ENCODE data around the gene TYRP1.
A peak's percentile ranks its signal among the peaks of the same experiment; 100 is the strongest.

The TYRP1 gene

DNA sequence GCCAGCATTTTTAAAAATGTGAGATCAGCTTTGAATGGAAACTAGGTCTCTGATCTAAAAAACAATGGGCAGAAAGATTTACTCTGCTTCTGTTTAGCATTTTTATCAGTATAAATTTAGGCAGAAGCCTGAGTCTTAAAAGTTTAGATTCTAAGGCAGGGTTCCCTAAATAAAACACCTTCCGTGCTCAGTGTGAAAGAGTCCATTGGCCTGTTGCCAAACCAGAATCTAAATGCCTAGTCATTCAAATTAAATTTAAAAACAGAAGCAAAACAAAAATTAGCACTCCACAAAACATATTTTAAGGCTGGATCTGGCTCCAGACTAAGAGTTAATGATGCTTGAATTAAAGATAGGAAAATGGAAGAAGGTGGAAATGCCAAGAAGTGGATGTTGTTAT, 4.5 kb downstream of the TYRP1 start:
- DNase-seq = no peak

DNA sequence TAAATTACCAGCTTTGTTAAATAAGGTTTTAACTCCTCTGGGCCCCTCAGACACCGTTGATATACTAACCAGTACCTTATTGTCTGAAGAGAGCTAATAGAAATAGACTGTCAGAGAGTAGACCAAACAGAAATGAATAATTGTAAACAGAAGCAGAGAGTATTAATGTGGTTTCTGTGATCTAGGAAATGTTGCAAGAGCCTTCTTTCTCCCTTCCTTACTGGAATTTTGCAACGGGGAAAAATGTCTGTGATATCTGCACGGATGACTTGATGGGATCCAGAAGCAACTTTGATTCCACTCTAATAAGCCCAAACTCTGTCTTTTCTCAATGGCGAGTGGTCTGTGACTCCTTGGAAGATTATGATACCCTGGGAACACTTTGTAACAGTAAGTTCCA, 5.1 kb downstream of the TYRP1 start:
- DNase-seq = no peak

DNA sequence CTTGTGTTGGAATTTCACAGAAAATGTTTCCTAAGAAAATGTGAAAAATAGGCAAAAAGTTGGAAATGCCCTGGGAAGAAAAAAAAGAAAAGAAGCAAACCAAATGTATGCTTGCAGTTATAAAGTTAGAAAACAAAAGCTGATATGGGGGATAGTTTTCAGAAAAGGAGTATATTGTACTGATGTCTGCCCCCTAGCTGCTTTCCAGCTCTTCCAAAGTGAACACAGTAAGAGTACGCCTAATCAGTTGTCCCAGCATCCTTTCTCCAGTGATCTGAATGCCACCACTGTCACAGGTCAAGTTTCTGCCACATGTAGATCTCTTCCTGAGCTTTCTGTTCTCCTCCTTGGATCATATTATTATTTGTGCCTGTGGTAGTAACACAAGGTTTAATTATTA, 5.8 kb downstream of the TYRP1 start:
- DNase-seq = no peak

DNA sequence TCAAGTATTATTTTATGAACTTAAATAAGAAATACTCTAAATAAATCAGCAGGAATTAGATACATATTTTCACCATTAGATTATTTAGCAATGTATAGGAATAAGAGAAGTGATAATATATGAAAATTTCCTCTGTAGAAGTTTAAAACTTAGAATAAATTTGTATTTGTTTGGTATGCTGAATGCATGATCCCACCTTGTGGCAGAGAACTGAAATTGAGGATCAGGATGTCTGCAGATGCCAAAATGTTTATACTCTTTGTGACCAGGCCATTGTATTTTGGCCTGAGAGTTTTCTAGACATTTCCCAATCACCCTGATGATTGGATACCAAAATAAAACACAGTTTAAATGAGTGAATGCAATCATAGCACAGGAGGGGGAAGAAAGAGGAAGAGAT, 6.3 kb downstream of the TYRP1 start:
- DNase-seq = no peak

DNA sequence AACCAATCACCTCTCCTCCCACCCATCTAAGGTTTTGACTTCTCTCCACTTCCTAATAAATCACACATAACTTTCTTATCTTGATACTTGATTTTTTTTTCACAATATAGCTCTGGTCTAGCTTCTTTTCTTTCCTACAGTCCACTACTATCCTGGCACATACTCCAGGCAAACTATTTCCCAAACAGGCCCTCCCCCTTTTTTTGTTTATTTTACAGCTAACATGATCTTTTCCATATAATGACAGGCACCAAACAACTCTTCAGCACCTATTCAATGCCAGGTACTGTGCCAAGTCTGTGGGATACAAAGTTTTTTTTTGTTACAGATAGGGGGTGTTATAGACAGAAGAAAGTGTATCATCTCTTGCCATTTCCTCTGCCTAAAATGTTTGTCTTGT, 7.9 kb downstream of the TYRP1 start:
- no peak for DNase-seq

DNA sequence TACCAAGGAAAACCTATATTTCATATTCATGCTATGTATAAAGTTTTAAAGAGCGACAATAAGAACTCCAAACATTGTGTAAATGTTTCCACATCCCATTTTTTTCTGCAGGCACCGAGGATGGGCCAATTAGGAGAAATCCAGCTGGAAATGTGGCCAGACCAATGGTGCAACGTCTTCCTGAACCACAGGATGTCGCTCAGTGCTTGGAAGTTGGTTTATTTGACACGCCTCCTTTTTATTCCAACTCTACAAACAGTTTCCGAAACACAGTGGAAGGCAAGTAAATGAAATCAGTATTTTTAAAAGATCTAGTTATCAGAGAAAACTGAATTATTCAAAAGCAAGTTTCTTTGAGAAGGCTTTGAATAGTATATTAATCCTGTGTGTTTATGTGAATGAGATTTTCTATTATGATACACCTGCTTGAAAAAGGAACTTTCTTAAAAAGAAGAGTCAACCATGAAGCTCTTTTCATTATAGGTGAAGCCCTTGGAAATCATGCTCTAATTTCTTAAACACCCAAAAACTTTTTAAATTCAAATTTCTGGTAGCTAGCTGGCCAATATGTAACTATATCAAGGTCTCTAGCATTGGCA, 9.1 kb downstream of the TYRP1 start:
- DNase-seq = peak; percentile 66

DNA sequence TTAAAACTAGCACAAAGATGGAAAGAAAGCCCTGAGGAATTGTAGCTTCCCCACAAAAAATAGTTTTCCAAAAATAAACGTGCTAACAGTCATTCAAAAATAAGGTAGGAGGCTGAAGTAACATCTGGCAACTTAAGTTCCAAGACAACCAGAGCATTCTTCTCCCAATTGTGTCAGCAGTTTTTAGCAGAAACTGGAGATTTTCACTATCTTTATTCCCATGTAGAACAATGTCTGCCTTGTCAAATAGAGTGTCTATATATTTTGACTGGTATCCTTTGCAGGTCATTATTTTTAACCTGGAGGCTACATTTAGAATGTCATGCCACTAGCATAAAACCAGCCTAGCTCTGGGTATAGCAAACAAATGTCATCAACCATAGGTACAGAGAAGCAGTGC, 10.8 kb downstream of the TYRP1 start:
- no peak for DNase-seq

DNA sequence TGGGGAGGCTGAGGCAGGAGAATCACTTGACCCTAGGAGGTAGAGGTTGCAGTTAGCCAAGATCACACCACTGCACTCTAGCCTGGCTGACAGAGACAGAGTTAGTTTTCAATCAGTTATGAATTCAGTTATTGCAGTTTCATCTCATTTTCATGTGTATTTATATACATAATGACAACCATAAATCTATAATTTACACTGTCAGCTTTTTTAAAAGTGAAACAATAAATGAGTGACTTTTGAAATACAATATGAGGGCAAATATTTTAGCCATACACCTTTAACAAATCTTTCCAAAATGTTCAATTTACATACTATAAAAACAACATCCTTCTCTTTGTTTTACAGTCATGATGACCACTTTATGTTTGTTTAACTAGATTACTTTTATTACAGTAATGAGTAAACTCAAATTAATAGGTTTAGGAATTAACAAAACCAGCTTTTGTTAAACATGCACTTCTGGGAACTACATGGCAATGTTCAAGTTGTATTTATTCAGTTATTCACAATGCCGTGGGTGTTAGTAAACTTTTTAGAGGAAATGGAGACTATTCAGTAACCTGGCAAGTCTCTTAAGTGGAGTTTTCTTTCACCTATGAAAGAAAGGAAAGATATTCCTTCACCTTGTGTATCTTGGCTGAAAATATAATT, 12.7 kb downstream of the TYRP1 start:
- no peak for DNase-seq

DNA sequence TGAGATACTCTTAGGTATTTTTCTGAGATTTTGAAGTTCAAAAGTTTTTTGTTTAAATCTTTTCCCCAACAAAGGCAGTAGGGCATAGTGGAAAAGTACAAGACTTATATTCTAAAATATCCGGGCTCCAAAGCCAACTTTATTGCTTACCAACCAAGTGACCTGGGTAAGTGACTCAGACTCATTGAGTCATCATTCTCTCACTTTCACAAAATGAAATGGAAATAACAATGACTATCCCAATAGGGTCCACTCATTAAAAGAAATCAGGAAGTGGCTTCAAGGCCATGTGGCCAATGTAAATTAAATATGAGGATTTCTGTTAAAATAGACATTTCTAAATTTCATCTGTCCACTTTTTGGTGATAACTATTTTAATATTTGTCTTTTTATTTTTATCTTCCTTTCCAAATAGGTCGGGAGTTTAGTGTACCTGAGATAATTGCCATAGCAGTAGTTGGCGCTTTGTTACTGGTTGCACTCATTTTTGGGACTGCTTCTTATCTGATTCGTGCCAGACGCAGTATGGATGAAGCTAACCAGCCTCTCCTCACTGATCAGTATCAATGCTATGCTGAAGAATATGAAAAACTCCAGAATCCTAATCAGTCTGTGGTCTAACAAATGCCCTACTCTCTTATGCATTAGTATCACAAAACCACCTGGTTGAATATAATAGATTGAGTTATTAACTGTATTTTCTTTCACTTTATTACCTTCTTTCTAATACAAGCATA, 15.5 kb downstream of the TYRP1 start:
- no peak for DNase-seq

DNA sequence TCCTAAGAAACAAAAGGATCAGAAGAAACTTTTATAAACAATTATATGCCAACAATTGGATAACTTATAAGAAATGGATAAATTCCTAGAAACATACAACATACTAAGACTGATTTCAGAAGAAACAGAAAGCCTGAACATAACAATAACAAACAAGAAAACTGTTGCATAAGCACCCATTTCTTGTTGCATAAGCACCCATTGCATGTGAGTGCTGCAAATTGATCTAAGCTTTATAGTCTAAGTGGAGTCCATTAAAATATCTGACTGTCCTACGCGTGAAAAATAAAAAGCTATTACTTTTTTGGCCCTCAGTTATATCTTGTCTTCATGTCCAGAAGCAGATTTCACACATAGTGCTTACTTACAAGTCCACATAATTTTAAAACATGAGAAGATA, 19.3 kb downstream of the TYRP1 start:
- DNase-seq = no peak

DNA sequence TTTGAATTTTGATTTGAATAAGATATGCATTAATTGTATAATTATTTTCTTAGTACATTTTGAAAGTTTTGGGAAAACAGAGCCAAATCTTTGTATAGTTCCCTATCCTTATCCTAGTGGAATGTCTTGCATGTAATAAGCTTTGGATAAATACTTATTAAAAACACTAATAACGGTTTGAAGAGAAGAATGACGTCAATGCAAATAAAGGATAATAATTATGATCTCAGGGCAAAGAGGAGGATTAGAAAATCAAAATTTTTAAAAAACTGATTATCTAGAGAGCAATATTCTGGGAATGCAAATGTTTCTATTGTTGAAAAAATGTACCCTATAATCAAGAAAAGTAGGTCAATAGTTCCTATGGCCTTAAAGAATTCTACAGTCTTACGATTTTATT, 22.1 kb downstream of the TYRP1 start:
- no peak for DNase-seq

DNA sequence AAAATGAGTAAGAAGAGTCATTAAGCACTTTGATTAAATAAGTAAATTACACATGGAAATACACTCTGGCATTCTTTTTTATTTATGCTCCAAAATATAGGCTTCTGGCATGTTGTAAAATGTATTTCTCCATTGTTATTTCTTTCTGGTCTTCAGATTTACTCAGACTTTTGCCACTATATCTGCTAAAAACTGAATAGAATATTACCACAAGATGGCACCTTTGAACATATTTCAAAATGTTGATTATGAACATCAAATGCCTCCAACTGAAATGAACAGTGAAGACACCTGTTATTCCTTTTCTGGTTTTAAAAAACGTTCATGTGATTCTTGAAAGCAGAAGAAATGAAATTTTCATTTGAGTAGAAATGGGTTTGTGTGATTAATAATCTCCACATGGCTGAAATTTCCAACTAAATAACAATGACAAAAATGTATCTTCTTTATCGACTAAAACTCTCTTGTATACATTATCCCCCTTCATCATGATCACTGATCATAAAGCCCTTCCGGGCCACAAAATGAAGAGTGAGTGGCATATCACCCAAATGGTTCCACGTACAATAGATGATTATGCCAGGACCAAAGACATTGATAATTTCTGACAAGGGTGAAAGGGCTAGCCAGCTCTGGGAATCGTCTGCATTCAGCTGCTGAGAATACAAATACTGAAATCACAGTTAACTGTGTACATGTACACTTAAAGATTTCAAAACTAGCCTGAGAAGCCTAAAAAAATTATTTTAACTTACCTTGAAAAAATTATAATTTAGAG, 23.8 kb downstream of the TYRP1 start:
- peak; percentile 4 for DNase-seq

DNA sequence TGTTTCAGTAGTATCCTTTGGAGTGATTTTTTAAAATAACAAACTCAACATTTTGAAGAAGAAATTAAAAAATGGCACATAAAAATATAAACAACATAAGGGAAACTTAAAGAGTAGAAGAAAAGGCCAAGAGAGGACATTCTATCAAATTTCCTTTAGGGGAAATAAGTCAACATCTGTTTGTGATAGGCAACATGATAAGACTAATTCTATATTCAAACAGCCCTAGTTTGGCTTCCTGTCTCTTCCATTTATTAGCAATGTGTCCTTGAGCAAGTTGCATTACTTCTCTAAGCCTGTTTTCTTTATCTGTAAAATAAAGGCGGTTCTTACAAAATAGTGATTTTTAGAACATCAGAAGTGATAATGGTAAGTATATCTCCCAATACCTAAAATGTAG, 24.7 kb downstream of the TYRP1 start:
- DNase-seq = no peak

DNA sequence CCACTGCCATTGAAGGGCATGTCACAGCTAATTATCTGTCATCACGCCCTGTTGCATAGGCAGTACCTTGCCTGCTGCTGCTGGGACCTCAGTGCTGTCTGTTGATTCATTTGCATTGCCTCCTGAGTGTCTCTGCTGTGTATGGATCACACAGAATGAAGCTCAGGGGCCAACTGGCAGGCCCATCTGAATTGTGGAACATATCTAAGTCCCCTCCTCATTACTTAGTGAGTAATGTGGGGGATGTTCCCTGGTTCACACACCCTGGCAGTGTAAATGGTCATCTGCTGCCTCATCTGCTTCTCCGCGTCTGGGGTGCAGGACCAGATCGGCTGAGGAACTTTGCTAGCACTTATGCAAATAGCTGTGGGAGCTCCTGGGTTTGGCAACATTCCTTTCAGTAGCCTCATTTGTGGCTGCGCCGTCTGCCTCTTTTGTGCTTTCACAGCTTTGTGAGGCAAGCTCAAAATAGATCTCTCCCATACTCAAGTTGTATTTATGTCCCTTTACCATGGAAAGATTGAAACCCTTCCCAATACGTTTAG, 25.4 kb downstream of the TYRP1 start:
- peak; percentile 88 for DNase-seq

DNA sequence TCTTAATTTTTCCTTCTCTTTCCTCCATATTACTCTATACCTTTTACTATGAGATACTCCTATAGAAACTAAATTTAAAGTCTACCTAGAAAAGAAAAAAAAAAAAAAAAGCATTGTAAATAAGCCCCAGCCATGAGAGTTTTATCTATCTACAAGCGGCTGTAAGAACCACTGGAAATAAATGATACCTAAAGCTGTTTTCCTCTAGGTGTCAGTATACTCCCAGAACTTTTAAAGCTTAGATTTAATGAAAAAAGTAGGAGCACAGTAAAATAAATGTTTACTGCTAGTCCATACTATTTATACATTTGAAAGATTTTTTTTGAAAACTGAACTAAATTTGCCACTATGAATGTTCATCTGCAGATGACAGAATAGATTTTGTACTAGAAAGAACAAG, 26.2 kb downstream of the TYRP1 start:
- DNase-seq = peak; percentile 35

DNA sequence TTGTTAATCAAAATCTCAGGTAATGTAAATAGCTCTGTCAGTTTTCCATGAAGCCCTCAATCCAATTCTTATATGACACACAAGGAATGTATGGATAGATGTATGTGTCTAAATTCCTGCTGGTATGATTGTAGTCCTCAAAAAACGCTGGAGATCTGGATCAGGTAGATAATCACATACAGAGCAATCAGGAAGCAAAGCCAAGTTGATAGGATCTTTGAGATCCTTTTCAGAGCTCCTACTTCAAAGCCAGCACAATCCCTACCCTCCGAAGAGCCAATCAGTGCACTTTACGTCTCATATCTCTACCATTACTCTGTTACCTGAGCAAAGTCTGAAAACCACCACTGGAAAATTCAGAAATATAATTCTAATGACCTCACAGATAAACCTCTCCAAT, 27.4 kb downstream of the TYRP1 start:
- DNase-seq = no peak

DNA sequence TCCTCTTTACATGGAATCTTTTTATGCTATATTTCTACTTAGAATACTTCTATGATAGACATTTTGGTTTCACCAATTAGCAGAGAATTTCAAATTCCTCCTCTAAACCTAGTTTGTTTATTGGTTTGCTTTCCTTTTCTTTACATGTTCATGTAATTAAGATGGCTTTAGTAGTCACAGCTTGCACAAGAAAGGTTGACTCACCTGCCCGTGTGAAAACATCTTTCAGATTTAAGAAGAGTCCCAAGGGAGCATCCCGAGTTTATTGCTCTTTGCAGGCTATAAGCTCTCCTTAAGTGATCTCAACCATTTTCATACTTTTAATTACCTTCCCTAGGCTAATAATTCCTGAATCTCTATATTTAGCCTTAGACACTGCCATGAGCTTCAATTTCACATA, 28.9 kb downstream of the TYRP1 start:
- DNase-seq = no peak

DNA sequence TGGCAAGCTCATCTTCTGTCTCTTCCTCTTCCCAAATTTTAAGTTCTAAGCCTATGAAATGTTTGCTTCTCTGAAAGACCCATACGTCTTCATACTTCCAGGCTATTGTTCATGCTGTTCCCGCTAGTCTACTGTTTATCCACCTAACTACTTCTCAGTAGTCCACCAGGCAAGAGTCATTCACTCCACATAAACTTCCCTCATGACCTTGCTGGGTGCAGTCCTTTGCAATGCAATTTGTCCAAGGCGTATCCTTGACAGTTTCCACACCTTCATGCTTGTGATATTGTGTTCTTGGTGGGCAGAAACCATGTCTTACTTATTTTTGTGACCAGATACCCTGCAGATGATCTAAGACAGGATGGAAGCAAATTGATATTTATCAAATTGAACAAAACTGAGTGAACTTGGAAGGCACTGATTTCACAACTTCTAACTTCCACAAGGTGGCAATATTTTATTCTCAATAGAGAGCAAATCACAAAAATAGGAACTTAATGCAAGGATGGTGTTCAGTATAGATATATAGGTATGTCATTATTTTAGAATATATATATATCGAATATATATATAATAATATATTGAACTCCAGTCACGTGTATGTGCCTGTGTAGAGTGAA, 30.3 kb downstream of the TYRP1 start:
- peak; percentile 19 for DNase-seq

DNA sequence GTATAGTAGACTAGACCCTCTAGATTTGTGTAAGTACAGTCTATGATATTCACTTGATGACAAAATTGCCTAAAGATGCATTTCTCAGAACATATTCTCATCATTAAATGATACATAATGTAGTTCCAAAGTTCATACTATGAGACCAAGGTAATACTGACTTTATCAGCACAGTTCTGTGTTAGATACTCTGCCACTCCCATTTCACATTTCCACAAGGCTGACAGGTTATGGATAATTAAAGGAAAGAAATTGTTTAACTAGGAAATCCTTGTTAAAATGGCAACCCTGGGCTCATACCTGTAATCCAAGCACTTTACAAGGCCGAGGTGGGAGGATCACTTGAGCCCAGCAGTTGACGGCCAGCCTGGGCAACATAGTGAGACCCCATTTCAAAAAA, 33.6 kb downstream of the TYRP1 start:
- no peak for DNase-seq

DNA sequence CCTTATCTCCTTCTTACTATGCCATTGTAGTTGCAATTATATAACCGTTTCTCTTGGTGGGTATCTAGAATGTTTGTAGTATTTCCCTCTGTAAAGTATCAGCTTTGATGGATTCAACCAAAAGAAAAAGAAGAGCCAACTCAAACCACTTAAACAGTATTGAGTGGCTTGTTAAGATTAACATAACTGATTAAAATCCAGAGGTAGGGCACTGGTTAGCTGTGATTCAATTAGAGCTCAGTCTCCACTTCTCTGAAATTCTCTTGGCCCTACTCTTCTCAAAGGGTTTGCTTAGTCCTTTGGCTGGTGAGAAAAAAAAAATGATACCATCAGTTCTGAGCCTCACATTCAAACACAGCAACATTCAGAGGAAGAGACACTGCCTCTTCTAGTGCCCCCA, 37.0 kb downstream of the TYRP1 start:
- no peak for DNase-seq

DNA sequence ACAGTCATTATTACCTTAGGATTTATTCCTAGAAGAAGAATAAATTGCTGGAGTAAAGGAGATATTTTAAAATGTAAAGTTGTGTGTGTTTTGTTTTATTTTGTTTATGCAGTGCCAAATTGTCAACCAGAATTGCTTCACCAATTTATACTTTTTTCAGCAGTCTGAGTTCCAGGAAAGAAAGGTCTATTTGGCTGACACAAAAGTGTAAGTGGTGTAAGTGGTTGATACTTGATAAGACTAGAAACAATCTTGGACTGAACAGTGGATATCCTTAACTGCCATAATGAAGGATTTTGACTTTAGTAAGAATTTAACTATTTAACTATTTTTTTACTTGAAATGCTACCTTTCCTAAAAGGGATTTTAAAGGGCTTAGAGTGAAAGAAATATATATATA, 37.7 kb downstream of the TYRP1 start:
- no peak for DNase-seq

DNA sequence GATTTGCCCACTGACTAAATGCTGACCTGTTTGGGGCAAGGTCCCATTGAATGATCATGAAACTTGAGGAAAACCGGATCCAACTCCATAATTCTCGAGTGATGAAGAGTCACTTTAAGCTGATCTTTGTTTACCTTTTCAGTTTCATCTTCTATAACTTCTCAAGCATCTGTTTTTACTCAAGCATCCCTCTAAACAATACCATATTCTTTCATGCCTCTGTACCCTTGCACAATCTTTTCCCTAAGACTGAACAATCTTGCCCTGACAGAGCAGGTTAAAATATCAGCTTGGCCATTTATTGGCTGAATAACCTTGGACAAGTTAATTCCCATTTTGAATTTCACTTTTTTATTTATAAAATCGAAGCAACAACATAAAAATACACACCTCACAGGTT, 39.8 kb downstream of the TYRP1 start:
- no peak for DNase-seq

DNA sequence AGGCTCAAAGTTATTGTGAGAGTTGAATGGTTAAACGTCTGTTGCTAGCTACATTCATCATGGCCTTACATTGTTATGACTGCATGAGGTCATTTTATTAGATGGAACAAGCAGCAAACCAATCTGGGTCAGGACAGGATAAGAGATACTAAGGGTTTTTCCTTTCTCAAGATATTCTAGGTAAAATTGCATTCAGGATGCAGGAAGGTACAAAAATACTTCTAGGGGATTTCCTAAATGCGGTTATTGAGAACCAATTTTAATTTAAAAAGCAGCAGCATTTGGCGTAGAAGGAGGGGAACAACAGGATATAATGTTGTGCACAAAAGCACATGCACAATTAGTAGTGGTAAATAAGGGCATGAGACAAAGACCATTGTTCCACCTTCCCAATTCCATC, 42.5 kb downstream of the TYRP1 start:
- DNase-seq = no peak
